Heart right ventricle (tissue), 16 donors: ENCODE measurements around the gene MAN1C1. TPM values are rescaled to one million over a fixed set of nuclear protein-coding genes. Genes with fewer than 3 reads are reported as not detected.

ENCODE experiments used
- ATAC-seq, 8 donors: fragments of 200-7000 bp; cut with Tn5 transposase; one replicate each; pipeline ENCODE4 v1.9.1; 2020; ENCODE audit warnings: mild to moderate bottlenecking in 8 of 8, moderate library complexity in 8 of 8, moderate number of reproducible peaks in 1 of 8
- DNase-seq, 2 donors: peaks; one replicate each; pipeline ENCODE4 v3.0.0-alpha.2; 2020
- H3K27ac ChIP-seq, 10 donors: fragments of 200-600 bp; sonication (generic) in 2 of 10; one replicate each; pipeline versions ENCODE4 v1.5.0 to v1.8.0; 2020 to 2022; ENCODE audit warnings: mild to moderate bottlenecking in 3 of 10
- H3K27me3 ChIP-seq, 7 donors: fragments of 200-600 bp; one replicate each; pipeline ENCODE4 v1.8.0; 2021 to 2022; ENCODE audit warnings: mild to moderate bottlenecking in 2 of 7
- H3K36me3 ChIP-seq, 9 donors: fragments of 200-600 bp; sonication (generic) in 1 of 9; one replicate each; pipeline versions ENCODE4 v1.5.0 to v1.8.0; 2020 to 2022; ENCODE audit warnings: mild to moderate bottlenecking in 2 of 9
- H3K4me1 ChIP-seq, 9 donors: fragments of 200-600 bp; sonication (generic) in 1 of 9; one replicate each; pipeline versions ENCODE4 v1.5.0 to v1.8.0; 2020 to 2022; ENCODE audit warnings: mild to moderate bottlenecking in 4 of 9
- H3K4me3 ChIP-seq, 10 donors: fragments of 200-600 bp; sonication (generic) in 2 of 10; one replicate each; pipeline versions ENCODE4 v1.5.0 to v1.8.0; 2020 to 2022; ENCODE audit warnings: mild to moderate bottlenecking in 7 of 10, moderate library complexity in 2 of 10
- H3K9me3 ChIP-seq, 11 donors: fragments of 200-600 bp in 10 of 11; sonication (generic) in 2 of 11; one replicate each; pipeline versions ENCODE4 v1.5.0 to v1.8.0; 2013 to 2022; ENCODE audit warnings: mild to moderate bottlenecking in 2 of 11, control low read depth in 1 of 11, moderate library complexity in 1 of 11
- CTCF ChIP-seq, 9 donors: fragments of 200-600 bp; sonication (generic) in 2 of 9; IDR thresholded peaks; one replicate each; pipeline versions ENCODE4 v1.5.0 to v1.8.0; 2021 to 2022; ENCODE audit warnings: antibody characterized with exemption in 9 of 9, mild to moderate bottlenecking in 5 of 9, moderate library complexity in 1 of 9
- WGBS, 2 donors: extraction: QIAGEN DNeasy Blood & Tissue Kit; methylation state at CpG; one replicate each; pipeline ENCODE4 v1.1.7; 2013; ENCODE audit warnings: inconsistent platforms in 1 of 2; 5-methylcytosine and 5-hydroxymethylcytosine counted together
- intact Hi-C, 10 donors: fragments of 100-400 bp; cut with DNase I; formaldehyde crosslinking; loops; one replicate each; pipeline versions ENCODE4 v1.11.1 to v1.14.2; 2022
- polyA plus RNA-seq, 2 donors: library from polyadenylated mRNA; stranded (reverse); fragments of 200-250 nt; gene quantifications; one replicate each; pipeline ENCODE4 v1.2.3, GENCODE V29; 2013
- total RNA-seq, 10 donors: library from RNA; stranded (reverse); fragmentation: NEBNext Ultra II Directional in 3 of 10; extraction: Animal tissue kit (Norgen Biotek cat#: 25700) in 3 of 10; gene quantifications; one replicate each; pipeline versions ENCODE4 v1.2.1 to v1.2.4, GENCODE V29; 2021 to 2023
- donor health status: Arrhythmogenic right ventricular cardiomyopathy.
- donor health status: ischemic (EF 13 %, LVEDD 7.1; RV severe dilation, severe dysfunction).
- donor health status: healthy with polysubstance abuse.
- donor health status: DM: no; HTN: yes; CAD: no.
- donor health status: DM: no; HTN: no; CAD: no.
- donor health status: ischemic (EF 25% LVEDD 6.9; RV normal size, moderate dysfunction).
- donor health status: ischemic (EF 25% LVEDD 5.7; RV mildly dilated, moderate dysfunction).
- donor health status: healthy.
- donor health status: DM: yes; HTN: yes; CAD: no.
- donor health status: Ischemic cardiomyopathy.
- donor health status: ischemic (EF 35%, LVEDD 5.7; RV mildly dilated, moderate dysfunction).
- donor health status: nonischemic (EF 11% LVEDD 7.7; RV severe dilation, severe dysfunction).
- donor health status: DM: yes; HTN: yes; CAD: no.
- donor health status: PGD.
- donor health status: ischemic (EF 29% LVEDD 5.4; RV normal size, mild dysfunction).
- donor health status: nonischemic (EF 23%, LVEDD 6.1; RV moderate dilation, normal function).

The MAN1C1 gene
- total and polyA plus RNA-seq, 12 donors, result 9.7 to 23.4 (median 13.4) TPM

DNA sequence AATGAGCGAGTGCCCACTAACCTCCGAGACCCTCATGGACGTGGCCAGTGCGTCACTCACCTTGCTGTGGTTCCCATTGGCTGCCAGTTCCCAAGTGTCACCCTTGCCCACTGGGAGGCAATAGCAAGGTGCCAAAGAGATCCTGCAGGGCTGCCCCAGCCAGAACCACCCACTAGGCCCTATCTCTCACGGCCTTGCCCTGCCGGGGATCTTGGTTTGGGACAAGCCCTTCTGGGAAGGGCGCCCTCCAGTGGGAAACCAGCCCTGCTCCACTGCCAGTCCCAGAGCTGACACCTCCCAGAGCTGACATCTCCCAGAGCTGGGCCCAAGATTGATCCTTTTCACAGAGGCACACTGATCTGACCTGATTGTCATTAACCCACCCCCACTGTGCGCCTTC, 181.3 kb downstream of the MAN1C1 start:
- 70 to 78% methylated on average over 8 of the region's 8 CpGs for WGBS, 2 donors
- Histone ChIP-seq H3K36me3 (peaks cover 0 to 17% (median 0%) of the 10 kb centered on the region in 9 donors), H3K9me3 (no peaks in the 10 kb centered on the region), H3K27me3 (no peaks in the 10 kb centered on the region), H3K27ac (peak overlapping the region in 2 of 10 donors; percentile 24 to 48), H3K4me3 (no peak overlapping the region), H3K4me1 (peaks cover 20 to 72% (median 49%) of the 10 kb centered on the region in 9 donors)
- intact Hi-C loops, result loop anchor here (2.0 to 10.0 kb wide), 11 partner anchors 51 to 296 kb away; no protein-coding TSS in a partner anchor
- peak in 6 of 8 donors; percentile 19 to 42 (median 30) for ATAC-seq
- TF ChIP-seq CTCF (IDR thresholded peaks at IDR 0.05), result peak in 8 of 9 donors; percentile 16 to 58 (median 47)
- no peak for DNase-seq

- H3K36me3 ChIP-seq, result peaks cover 0 to 20% (median 0%) of the 10 kb centered on the region in 9 donors
- H3K9me3 ChIP-seq, result no peaks in the 10 kb centered on the region
- H3K4me1 ChIP-seq, result peaks cover 22 to 79% (median 58%) of the 10 kb centered on the region in 9 donors
- intact Hi-C loops, result loop anchor here in 9 of 10 donors (2.0 to 10.0 kb wide), 10 partner anchors 52 to 297 kb away; no protein-coding TSS in a partner anchor
- peak overlapping the region; percentile 83 to 95 (median 90) for H3K27ac ChIP-seq
- no peaks in the 10 kb centered on the region for H3K27me3 ChIP-seq
- 86 to 87% methylated on average over 8 of the region's 8 CpGs for WGBS, 2 donors
- H3K4me3 ChIP-seq, result peak overlapping the region in 1 of 10 donors; percentile 55
- TF ChIP-seq CTCF (IDR thresholded peaks at IDR 0.05), result no peak
- DNase-seq (no peak), ATAC-seq (no peak)
These were observed 182.2 kb downstream of the MAN1C1 start for GRCh38 chr1:25798666-25799351.

DNA sequence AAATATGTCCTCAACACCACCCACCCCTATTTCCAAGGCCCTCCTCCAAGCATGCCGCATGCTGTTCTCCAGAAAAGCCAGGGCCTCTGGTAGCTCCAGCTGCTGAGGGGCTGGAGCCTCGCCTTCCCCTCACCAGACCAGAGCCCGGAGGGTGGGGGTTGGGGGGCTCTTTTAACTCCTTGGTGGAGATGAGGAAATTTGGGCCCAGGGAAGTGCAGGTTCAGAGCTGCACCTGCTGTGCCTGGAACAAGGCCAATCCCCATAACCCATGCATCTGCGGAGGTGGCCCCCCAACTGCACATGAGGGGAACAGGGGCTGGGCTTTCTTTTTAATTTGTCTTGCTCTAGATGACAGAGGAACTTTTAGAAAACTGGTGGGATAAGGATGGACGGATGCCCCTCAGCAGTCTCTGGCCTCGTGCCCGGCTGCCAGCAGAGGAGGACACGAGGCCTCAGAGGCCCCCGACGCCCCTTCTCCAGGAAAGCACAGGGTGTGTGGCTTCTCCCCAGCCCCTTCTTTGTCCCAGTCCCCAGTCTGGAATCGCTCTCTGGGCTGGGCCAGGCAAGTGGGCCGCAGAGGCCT, 182.9 kb downstream of the MAN1C1 start:
- H3K4me1 ChIP-seq, result peaks cover 22 to 79% (median 64%) of the 10 kb centered on the region in 9 donors
- peak overlapping the region; percentile 83 to 95 (median 90) for H3K27ac ChIP-seq
- peaks cover 0 to 21% (median 0%) of the 10 kb centered on the region in 9 donors for H3K36me3 ChIP-seq
- no peaks in the 10 kb centered on the region for H3K9me3 ChIP-seq
- intact Hi-C loops, result loop anchor here in 9 of 10 donors (2.0 to 10.0 kb wide), 10 partner anchors 52 to 297 kb away; no protein-coding TSS in a partner anchor
- no peaks in the 10 kb centered on the region for H3K27me3 ChIP-seq
- H3K4me3 ChIP-seq, result peak overlapping the region in 9 of 10 donors; percentile 39 to 68 (median 55)
- peak in 2 of 8 donors; percentile 1 to 2 for ATAC-seq
- DNase-seq, result no peak
- no peak for TF ChIP-seq CTCF (IDR thresholded peaks at IDR 0.05)
- 24 to 27% methylated on average over 12 of the region's 12 CpGs for WGBS, 2 donors

DNA sequence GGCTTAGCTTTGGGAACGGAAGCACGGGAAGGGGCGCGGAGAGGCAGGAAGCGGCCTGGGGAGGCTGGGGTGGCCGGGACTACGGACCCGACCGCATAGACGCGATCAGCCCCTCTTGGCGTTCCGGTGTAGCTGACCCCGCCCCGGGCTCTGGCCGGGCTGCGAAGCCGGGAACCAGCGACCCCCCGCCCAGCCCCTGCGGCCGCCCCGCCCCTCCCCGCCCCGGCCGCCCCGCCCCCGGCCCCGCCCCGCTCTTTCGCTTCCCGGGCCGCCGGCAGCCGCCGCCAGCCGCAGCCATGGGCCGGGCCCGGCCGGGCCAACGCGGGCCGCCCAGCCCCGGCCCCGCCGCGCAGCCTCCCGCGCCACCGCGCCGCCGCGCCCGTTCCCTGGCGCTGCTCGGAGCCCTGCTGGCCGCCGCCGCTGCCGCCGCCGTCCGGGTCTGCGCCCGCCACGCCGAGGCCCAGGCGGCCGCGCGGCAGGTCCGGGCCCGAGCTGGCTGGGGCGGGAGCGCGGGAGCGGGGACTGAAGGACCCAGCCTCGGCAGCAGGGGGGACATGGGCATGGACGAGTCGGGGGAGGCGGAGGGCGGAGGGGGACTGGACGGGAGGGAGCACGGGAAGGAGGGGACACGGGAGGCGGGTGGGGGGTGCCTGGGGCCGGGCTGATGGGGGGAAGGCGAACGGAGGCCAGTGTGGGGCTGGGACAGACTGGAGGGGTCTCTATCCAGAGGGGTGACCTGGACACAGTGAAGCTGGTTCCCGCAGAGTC, 183.5 kb downstream of the MAN1C1 start, which contains the start of gene SELENON:
Gene SELENON, plus strand, starts transcription at position 259 of the 768 bp plus-strand sequence. Its CDS starts 38 bp downstream, at position 297.
- no peak for TF ChIP-seq CTCF (IDR thresholded peaks at IDR 0.05)
- WGBS, 2 donors, result 0 to 1% methylated on average over 50 to 89 of the region's 91 CpGs
- peak; percentile 55 to 88 (median 79) for ATAC-seq
- Histone ChIP-seq H3K36me3 (peaks cover 0 to 25% (median 0%) of the 10 kb centered on the region in 9 donors), H3K4me3 (peak within 1 kb of the TSS; percentile 35 to 71 (median 65)), H3K27ac (peak within 1 kb of the TSS; percentile 83 to 95 (median 90)), H3K27me3 (no peaks in the 10 kb centered on the region), H3K9me3 (no peaks in the 10 kb centered on the region), H3K4me1 (peaks cover 28 to 79% (median 71%) of the 10 kb centered on the region in 9 donors)
- intact Hi-C loops, result loop anchor here in 9 of 10 donors (2.0 to 10.0 kb wide), 11 partner anchors 53 to 298 kb away; no protein-coding TSS in a partner anchor
- DNase-seq, result peak; percentile 84 to 85
